ENCODE data around the gene RRP9.
A peak's percentile ranks its signal among the peaks of the same experiment; 100 is the strongest.

The RRP9 gene

DNA sequence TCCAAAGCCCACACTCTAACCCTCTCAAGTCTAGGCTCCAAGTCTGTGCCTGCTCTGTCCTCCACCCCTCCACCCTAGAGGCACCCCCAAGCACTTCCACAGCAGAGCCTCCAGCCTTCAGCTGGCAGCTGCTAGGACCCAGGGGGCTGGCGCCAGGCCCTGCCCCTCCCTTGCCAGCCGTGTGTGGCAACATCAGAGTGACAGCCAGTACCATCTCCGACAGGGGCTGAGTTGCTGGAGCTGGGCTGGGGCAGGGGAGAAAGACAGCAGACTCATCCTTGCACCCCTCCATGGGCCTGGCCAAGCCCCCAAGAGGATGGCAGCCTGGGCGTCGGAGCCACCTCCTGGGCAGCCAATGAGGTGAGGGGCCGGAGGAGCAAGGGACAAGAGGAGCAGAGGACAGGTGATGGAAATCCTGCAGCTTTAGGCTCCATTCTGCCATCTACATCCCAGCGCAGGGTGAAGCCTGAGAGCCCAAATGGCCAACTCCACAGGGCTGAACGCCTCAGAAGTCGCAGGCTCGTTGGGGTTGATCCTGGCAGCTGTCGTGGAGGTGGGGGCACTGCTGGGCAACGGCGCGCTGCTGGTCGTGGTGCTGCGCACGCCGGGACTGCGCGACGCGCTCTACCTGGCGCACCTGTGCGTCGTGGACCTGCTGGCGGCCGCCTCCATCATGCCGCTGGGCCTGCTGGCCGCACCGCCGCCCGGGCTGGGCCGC, 13.6 kb upstream of the RRP9 start, which contains the start of gene GPR62:
GPR62 (plus strand) TSS at position 207 of the 718 bp plus-strand sequence; CDS start at position 479, 272 bp downstream.
- no peak for DNase-seq

DNA sequence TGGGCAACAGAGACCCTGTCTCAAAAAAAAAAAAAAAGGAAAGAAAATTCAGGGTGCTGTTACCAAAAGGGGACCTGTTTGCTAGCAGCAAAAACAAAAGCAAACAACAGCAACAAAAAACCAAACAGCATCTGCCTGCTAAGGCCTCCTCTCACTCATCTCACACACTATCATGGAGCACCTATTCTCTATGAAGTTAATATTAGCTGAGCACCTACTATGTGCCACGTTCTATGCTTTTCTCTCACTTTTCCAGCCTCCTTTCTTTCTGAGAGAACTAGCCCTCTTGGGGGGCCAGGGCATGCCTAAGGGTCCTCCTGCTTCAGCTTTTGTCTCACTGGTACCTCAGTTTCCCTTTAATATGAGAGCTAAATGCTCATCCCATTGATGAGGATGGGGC, 13.0 kb upstream of the RRP9 start:
- no peak for DNase-seq

DNA sequence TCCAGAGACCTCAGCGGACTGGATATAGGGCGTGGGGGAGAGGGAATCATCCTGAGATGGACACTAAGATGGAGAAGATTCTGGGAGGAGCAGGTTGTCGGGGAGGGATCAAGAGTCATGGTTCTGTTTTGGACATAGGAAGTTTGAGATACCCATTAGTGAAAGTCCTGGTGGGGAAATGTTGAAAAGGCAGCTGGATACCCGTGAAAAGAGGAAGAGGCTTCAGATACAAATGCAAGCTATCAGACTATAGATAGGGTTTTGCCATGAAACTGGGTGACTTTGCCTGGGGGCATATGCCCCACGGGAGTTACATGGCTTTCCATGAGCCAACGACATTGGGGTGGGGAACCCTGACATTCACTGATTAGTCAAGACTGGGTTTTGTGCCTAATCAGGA, 12.4 kb upstream of the RRP9 start:
- no peak for DNase-seq

DNA sequence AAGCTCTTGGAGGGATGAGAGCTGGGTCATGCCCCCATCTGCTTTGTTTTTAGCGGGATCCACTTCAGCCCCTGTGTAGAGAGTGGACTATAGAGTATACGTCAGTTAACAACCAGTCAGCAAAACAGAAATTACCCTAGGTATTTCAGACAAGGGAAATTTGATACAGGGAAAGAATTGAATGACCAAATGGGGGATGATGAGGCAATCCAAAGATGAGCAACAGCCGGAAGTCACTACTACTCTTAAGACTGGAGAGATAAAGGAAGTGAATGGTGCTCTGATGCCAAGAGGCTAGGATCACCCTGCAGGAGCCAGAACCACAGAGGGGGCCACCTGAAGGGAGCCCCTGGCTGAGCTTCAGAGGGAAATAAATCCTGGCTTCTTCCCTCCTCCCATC, 11.7 kb upstream of the RRP9 start:
- no peak for DNase-seq

DNA sequence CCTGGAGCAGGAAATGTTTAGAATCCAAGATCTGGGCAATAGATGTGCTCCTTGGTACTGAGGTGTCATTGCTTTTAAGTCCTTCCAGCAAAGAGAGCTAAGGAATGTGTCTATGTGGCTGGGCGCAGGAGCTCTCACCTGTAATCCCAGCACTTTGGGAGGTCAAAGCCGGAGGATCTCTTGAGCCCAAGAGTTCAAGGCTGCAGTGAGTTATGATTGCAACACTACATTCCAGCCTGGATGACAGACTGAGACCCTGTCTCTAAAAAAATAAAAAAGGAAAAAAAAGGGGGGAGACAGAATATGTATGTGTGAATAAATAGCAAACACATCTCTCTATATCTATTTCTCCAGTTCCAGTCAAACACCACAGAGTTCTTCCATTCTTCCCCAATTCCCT, 9.2 kb upstream of the RRP9 start:
- no peak for DNase-seq

DNA sequence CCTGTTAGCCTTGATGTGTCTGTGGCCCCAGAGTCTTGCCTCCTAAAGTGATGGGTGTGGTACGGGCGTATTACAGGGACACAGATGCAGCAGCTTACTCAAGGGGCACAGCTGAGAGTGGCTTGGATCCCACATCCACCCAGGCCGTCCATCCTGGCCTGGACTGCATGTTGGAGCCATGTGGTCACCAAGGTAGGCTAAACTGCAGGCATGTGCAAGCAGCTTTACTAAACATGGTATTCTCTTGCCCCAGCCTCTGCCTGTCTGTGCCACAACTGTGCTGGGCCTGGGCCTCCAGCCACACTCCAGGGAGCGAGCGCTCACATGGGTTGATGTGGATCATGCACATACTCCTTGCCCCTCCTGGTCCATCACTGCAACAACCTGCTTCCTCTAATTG, 7.4 kb upstream of the RRP9 start:
- no peak for DNase-seq

DNA sequence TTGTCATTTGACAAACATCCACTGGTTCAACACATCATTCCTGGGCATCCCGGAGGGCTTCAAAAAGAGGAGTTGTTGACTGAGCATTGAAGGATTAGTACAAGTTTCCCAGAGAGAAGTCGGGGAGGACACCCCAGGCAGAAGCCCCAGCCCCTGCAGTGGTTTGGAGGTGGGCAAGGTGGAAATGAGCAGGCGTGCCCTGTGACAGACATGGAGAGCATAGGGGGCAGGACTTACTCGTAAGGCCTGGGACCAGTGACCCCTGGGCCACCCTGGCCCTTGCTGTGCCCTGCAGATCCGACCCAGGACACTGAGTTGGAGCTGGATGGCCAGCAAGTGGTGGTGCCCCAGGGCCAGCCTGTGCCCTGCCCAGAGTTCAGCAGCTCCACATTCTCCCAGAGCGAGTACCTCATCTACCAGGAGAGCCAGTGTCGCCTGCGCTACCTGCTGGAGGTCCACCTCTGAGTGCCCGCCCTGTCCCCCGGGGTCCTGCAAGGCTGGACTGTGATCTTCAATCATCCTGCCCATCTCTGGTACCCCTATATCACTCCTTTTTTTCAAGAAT, 6.4 kb upstream of the RRP9 start:
- DNase-seq = no peak

DNA sequence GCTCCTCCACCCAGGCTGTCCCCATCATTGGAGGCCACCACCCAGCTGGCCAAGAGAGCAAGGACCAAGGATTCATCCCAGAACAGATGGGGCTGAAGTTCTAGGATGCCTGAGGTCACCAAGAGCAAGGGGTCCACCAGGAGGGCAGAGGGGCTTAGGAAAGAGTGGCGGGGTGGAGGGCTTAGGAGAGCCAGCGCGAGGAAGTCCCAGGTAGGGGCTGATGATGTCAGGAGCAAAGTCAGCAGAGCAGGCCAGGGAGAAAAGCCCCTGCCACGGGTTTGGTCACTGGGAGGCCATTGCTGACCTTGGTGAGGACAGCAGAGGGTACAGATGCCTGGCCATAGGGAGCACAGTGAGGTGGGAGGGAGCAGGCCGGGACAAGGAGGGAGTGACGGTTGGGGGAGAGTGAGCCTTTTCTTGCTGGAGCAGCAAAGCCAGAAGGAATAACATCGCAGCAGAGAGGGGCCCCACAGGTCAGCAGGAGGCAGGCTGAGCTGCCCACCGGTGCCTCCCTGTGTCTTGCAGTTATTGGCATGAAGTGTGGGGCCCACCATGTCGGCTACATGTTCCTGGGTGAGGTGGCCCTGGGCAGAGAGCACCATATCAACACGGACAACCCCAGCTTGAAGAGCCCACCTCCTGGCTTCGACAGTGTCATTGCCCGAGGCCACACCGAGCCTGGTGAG, 5.7 kb upstream of the RRP9 start:
- DNase-seq = no peak

DNA sequence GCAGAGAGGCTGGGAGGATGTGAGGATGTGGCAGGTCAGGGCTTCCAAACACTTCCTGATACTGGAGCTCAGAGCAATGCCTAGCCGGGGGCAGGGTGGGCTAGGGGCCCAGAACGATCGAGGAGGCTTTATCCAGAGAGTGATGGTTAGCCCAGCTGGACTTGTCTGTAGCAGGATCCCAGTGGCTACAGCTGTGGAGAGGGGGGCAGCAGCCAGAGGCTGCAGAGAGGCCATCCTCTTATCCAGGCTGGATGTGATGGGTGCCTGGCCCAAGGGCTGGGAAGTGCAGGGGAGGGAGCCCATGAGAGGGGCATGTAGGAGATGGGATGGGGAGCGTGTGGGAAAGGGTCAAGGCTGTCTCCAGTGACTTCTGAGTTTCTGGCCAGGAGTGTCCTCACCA, 5.1 kb upstream of the RRP9 start:
- no peak for DNase-seq

DNA sequence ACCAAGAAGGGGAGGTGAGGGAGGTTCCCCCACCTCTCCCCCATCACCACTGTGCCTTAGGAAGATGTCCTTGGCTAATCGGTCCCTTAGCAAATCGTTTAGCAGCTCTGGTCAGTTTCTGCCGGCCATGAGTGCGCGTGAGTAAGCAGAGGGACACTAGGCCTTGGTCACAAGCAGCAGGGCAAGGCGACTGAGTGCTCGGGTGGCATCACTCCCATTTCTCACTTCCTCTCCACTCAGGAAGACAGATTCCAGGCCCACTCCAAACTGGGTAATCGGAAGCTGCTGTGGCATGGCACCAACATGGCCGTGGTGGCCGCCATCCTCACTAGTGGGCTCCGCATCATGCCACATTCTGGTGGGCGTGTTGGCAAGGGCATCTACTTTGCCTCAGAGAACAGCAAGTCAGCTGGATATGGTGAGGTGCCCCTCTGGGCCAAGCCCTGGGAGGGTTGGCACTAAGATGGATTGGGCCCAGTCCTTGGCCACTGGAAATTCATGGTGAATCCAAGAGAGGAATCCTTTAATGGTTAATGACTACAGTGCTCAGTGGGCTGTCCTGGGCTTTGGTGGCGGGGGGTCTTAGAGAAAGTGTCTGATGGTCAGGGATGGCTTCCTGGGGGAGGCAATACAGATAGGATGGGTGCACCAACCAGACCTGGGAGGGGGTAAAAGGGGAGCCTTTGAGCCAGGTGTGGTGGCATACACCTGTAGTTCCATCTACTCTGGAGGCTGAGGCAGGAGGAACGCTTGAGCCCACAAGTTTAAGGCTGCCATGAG, 4.4 kb upstream of the RRP9 start:
- DNase-seq = no peak

DNA sequence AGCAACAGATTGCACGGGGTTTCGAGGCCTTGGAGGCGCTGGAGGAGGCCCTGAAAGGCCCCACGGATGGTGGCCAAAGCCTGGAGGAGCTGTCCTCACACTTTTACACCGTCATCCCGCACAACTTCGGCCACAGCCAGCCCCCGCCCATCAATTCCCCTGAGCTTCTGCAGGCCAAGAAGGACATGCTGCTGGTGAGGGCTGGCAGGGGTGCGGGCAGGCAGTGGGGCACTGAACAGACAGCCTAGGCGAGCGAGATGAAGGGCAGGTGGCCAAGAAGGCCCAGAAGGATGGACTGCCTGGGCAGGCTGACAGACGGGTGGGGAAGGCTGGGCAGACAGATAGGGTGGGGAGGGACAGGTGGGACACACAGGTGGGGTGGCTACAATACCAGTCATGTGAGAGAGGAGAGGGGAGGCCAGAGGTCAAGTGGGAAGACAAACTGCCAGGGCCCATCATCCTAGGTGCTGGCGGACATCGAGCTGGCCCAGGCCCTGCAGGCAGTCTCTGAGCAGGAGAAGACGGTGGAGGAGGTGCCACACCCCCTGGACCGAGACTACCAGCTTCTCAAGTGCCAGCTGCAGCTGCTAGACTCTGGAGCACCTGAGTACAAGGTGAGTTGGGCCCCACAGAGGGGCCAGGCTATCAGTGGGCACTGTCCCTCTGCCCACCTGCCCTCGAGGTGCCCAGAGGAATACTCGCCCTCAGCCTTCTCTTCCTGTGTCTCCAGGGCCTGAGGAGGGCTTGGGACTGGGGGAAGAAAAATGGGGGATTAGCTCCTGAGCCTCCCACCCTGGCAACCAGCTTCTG, 3.5 kb upstream of the RRP9 start:
- no peak for DNase-seq

DNA sequence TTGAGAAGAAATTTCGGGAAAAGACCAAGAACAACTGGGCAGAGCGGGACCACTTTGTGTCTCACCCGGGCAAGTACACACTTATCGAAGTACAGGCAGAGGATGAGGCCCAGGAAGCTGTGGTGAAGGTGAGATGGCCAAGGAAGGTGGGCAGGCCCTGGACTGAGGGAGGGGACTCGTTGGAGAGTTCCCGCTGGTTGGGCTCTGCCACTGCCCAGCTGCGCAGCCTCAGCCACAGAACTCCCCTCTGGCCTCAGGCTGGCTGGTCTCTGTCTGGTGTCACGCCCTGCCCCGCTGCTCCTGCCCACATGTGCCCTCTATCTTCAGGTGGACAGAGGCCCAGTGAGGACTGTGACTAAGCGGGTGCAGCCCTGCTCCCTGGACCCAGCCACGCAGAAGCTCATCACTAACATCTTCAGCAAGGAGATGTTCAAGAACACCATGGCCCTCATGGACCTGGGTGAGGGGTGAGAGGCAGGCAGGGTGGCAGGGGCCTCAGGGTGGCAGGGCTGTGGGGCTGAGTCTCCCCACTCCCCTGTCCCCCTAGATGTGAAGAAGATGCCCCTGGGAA, 2.8 kb upstream of the RRP9 start:
- DNase-seq = no peak

DNA sequence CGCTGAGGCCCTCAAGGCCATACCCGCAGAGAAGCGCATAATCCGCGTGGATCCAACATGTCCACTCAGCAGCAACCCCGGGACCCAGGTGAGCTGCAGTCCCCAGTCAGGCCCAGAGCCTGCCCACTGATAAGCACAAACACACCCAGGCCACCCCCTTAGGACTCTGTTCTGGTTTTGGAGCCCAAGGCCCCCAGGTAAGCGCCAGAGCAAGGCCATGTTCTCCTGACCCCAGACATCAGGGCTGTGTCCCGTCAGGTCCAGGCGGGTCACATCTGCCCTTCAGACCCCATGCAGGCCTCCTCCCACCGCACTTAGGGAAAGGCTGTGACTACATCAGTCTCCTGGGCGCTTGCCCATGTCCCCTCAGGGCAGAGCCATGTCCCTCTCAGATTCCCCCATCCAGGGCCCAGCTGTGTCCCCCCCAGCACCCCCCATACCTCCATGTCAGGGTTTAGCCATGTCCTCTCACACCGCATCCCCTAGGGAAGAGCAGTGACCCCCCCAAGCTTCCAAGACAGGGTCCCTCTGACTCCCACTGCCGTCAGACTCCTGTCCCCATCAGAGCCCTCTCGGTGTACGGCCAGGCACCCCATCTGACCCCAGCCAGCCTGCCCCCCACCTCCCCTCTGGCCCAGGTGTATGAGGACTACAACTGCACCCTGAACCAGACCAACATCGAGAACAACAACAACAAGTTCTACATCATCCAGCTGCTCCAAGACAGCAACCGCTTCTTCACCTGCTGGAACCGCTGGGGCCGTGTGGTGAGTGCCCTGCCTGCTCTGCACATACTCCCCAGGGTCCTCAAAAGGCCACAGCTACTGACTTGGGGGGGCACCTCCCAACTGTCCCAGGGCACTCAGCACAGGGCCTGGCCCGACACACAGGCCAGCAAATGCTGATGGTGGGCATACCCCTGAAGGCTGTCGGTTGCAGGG, 2.0 kb upstream of the RRP9 start:
- no peak for DNase-seq

DNA sequence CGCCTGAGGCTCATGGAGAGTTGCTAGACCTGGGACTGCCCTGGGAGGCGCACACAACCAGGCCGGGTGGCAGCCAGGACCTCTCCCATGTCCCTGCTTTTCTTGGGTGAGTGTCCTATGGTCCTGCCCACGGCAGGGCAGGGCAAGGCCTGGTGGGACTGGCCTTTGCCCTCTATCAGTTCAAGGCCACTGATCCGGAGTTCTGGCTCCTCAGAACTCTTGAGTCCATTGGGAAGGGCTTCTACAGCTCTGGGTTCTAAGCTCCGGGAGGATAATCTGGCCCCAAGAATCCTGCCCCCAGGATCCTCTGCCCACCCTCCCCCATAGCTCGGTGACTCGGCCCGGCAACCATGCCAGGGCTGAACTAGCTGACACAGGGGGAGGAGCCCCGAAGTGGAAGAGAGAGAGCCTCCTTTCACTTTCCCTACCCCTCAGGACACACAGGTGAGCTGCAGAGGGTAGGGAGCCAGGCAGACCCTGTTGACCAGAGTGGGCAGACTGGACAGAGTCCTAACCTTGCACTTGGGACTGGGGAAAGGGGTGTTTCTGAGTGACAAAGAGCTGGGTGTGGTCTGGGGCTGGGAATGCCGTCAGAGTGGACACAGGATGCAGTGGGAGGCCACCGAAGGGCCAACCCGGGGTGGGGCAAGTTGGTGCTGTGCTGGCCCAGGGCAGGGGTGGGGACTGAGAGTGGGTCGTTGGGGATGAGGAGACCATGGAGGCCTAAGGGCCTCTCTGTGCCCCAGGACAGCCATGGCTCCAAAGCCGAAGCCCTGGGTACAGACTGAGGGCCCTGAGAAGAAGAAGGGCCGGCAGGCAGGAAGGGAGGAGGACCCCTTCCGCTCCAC, 1.1 kb upstream of the RRP9 start:
- DNase-seq = peak; percentile 66 to 73

DNA sequence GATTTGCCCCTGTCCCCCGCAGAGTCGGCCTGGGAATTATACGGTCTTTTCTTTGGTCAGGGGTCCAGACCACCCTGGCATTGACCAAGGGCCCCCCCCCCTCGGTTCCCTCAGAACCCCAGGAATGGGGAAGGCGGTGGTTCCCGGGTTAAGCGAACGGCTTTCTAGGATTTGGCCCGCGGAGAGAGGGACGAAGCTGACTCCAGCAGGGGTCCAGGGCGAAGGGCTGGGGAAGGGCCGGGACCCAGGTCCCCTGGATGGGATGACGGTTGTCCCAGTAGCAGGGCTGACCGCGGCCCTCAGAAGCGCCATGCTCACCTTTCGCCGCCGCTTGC, 274 bp downstream of the RRP9 start:
- DNase-seq = no peak

DNA sequence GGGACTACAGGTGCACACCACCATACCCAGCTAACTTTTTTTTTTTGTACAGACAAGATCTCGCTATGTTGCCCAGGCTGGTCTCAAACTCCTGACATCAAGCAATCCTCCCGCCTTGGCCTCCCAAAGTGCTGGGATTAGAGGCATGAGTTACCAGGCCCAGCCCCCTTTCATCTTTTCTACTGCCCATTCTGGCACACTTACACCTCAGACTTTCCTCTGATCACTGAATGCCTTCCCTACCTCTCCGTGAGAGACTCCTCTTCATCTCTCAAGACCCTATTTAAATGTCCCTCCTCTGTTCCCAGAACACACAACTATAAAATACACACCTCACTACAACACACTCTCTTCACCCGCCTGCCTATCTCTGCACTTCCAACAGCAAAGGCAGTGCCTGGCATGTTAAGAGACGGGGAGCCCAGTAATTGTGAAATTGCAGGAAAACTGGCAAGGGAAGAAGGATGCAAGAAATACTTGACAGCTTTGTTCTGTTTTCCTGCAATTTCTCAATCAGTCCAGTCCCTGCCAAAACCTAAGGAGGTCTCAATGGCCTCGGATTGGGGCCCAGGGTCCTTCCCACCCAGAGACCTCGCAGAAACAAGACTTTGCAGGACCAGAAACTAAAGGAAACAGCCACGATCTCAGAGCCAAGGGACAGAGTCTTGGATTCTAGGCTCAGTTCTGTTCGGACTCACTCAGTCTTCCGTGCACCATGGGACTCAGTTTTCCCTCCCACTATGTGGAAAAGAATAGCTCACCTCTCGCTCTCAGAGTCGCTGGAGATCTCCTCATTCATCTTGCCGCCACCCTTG, 849 bp downstream of the RRP9 start:
- DNase-seq = peak; percentile 13

DNA sequence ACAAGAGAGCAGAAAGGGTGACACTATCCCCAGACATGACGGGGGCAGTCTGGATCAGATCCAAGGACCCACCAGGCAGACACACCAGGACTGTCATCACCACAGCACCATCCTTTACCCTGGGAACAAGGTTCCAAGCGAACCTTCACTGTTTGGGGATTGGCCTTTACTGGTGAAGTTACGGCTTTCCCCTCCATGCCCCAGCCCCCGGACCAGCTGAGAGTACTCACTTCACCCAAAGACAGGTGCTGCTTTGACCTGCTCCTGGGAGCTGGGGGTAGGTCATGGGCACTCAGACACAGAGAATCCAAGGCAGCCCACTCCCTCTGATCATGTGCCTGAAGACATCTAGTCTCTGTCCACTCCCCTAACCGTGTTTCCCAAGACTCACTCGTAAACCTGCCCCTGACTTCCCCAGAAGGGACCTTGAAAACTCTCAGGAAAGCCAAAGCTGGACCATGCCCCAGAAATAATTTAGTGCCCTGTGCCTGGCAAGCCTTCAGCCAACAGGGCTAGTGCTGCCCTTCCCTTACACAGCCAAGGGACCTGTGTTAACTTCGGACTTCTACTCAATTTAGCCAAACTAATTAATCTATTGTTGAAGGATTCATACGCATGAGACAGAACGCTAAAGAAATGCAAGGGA, 2.8 kb downstream of the RRP9 start:
- peak in 1 of 2 experiments; percentile 13 for DNase-seq

DNA sequence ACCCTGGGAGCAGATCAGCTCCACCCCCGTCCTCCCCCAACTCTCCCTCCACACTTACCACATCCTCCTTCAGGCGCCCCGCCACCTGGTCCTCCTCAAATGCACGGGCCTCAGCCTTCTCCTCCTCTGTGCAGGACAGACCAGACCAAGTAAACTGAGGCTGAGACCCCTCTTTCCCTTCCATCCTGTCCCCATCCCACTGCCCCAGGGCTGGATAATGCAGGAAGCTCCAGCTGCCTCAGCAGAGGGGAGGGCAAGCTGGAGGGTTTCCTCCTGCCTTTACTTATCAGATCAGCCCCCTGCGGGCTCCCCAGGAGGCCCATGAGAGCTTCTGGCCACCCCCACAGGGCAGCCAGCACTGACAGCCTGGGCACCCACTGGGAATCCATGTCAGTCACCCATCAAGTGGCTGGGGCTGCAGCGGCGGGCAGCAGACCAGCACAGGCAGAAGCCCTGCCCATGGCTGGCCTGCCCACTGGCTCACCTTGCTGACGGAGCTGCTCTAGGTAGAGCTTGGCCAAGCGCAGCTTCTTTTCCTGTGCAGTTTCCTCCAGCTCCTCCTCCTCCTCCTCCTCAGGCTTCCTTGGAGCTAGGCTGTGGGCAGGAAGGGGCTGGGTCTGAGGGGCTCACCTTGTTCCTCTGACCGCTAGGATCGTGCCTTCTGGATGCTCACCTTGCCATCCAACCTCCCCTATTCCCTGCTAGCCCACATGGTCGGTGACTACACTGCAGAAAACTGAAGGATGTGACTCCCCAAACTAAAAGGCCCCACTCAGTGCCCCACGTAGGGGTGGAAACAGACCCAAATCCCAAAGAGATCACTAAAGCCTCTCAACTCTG, 3.9 kb downstream of the RRP9 start:
- peak in 1 of 2 experiments; percentile 10 for DNase-seq
